OCI-LY3 (cell line): ENCODE measurements around the gene HAVCR1.
A peak's percentile ranks its signal among the peaks of the same experiment; 100 is the strongest.

Source experiments
- H2AFZ ChIP-seq: fragments of 200-600, 300-600 bp; shearing (Covaris generic); 2 replicates; pipeline ENCODE4 v1.6.0; 2014; ENCODE audit warnings: antibody characterized with exemption, low read depth, low read length
- H3K27ac ChIP-seq: fragments of 200-600, 300-600 bp; sonication (generic); 2 replicates; pipeline ENCODE4 v1.5.1; 2014; ENCODE audit warnings: mild to moderate bottlenecking, low read length, moderate library complexity, mixed read lengths
- H3K27me3 ChIP-seq: fragments of 200-600, 300-600 bp; sonication (generic); 2 replicates; pipeline ENCODE4 v1.6.1; 2014; ENCODE audit warnings: low read depth, low read length, mixed read lengths
- H3K36me3 ChIP-seq: fragments of 200-600, 300-600 bp; sonication (generic); replicated peaks from 2 replicates; pipeline ENCODE3; 2014; ENCODE audit warnings: low read depth, low read length, mixed read lengths
- H3K4me1 ChIP-seq: fragments of 300-600, 200-600 bp; sonication (generic); 2 replicates; pipeline ENCODE4 v1.6.1; 2014; ENCODE audit warnings: low read length, mixed read lengths
- H3K4me2 ChIP-seq: fragments of 200-600, 300-600 bp; sonication (generic); 2 replicates; pipeline ENCODE4 v1.6.1; 2014; ENCODE audit warnings: low read length, mixed read lengths
- H3K4me3 ChIP-seq: fragments of 300-600, 200-600 bp; sonication (generic); 2 replicates; pipeline ENCODE4 v1.5.1; 2014; ENCODE audit warnings: antibody characterized with exemption, mild to moderate bottlenecking, low read length, moderate library complexity
- H3K79me2 ChIP-seq: fragments of 300-600, 200-600 bp; shearing (Covaris generic); 2 replicates; pipeline ENCODE4 v1.6.1; 2014; ENCODE audit warnings: mild to moderate bottlenecking, low read length, mixed read lengths
- H3K9ac ChIP-seq: fragments of 300-600, 200-600 bp; shearing (Covaris generic); 2 replicates; pipeline ENCODE4 v1.6.0; 2014; ENCODE audit warnings: mild to moderate bottlenecking, low read length, moderate library complexity
- H3K9me3 ChIP-seq: fragments of 200-600, 300-600 bp; shearing (Covaris generic); 2 replicates; pipeline ENCODE4 v1.6.1; 2014; ENCODE audit warnings: low read length, mixed read lengths; ENCODE audit not compliant: insufficient read depth
- H4K20me1 ChIP-seq: fragments of 200-600, 300-600 bp; sonication (generic); 2 replicates; pipeline ENCODE4 v1.6.1; 2016; ENCODE audit warnings: low read length, mixed read lengths; ENCODE audit not compliant: insufficient read depth
- CTCF ChIP-seq: fragments of 200-600, 300-600 bp; sonication (generic); IDR thresholded peaks from 2 replicates; pipeline ENCODE4 v1.5.1; 2014; ENCODE audit warnings: antibody characterized with exemption, low read length, low read depth
- EZH2phosphoT487 ChIP-seq: fragments of 200-600 bp; shearing (Covaris generic); IDR thresholded peaks from 2 replicates; pipeline ENCODE4 v1.6.1; 2018; ENCODE audit warnings: antibody characterized with exemption, mixed run types, low read depth

HAVCR1 gene

DNA sequence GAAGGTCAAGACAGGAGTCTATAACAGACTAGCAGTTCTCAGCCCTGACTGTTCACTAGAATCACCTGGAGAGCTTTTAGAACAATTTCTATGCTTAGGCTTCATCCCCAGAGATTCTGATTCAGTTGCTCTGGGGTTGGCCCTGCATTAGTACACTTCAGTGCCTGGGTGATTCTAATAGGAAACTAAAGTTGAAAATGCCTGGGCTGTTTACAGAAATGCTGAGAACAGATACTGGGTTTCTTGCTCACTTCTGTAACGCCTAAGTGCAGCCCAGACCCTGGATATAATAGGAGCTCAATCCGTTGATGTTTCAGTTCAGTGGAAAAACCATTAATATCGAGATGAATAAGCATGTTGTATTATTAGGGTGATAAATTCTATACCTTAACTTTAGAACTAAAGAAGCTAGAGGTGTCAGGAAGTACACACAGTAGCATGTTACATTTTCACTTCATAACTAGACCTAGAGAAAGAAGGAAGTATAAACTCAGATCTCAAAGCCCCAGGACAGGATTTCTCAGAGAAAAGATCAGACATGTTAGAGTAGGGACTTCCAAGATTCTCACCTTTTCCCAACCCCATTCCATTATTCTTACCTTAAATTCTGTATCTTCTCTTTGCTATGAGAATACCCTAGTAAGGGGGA is 29.6 kb upstream of the HAVCR1 start:
- no peaks in the 10 kb centered on the region for H3K36me3 ChIP-seq
- H3K79me2 ChIP-seq, result no peaks in the 10 kb centered on the region
- H4K20me1 ChIP-seq, result no peaks in the 10 kb centered on the region
- H2AFZ ChIP-seq, result peak overlapping the region; percentile 29; the same call in 1 of the 2 replicates
- H3K9ac ChIP-seq, result no peak overlapping the region
- no peaks in the 10 kb centered on the region for H3K9me3 ChIP-seq
- peak overlapping the region; percentile 41 for H3K4me2 ChIP-seq
- H3K4me1 ChIP-seq, result peaks cover 11% of the 10 kb centered on the region
- TF ChIP-seq CTCF (no peak), EZH2phosphoT487 (no peak)
- H3K4me3 ChIP-seq, result no peak overlapping the region
- peak overlapping the region; percentile 32 for H3K27ac ChIP-seq
- no peaks in the 10 kb centered on the region for H3K27me3 ChIP-seq

- TF ChIP-seq CTCF, result no peak
- TF ChIP-seq EZH2phosphoT487, result no peak
- Histone ChIP-seq H3K79me2 (no peaks in the 10 kb centered on the region), H3K9ac (no peak overlapping the region), H4K20me1 (no peaks in the 10 kb centered on the region), H3K4me3 (no peak overlapping the region), H3K36me3 (no peaks in the 10 kb centered on the region), H3K27ac (no peak overlapping the region), H3K4me2 (no peak overlapping the region), H3K9me3 (no peaks in the 10 kb centered on the region), H2AFZ (no peak overlapping the region), H3K4me1 (peaks cover 11% of the 10 kb centered on the region), H3K27me3 (no peaks in the 10 kb centered on the region)
These were observed 27.9 kb upstream of the HAVCR1 start for GRCh38 chr5:157086751-157087359.

DNA sequence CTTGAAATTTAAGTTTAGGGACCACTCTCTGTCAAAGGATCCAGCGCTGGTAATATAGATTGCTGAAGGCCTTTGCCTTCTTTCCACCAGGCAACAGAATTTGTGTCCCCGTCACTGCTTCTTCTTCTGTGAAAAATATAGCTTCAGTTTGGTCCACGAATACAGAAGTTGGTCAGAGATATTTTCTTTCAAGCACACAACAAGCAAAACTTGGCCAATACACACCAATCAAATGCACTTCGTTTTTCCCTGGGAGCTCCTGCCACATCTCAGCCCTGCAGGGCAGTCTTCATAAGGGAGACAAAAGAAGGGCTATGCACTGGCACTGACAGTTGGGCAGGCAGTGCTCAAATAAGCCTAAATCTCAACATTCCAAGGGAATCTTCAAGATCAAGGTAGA is 27.0 kb upstream of the HAVCR1 start:
- Histone ChIP-seq H4K20me1 (no peaks in the 10 kb centered on the region), H3K4me1 (peaks cover 11% of the 10 kb centered on the region), H2AFZ (no peak overlapping the region), H3K9me3 (no peaks in the 10 kb centered on the region), H3K9ac (no peak overlapping the region), H3K27me3 (no peaks in the 10 kb centered on the region), H3K4me2 (no peak overlapping the region), H3K36me3 (no peaks in the 10 kb centered on the region), H3K79me2 (no peaks in the 10 kb centered on the region), H3K27ac (no peak overlapping the region), H3K4me3 (no peak overlapping the region)
- TF ChIP-seq EZH2phosphoT487 (no peak), CTCF (no peak)

- Histone ChIP-seq H3K4me3 (no peak overlapping the region), H3K79me2 (no peaks in the 10 kb centered on the region), H4K20me1 (no peaks in the 10 kb centered on the region), H3K4me1 (peaks cover 3% of the 10 kb centered on the region; the same call in 1 of the 2 replicates), H3K27me3 (no peaks in the 10 kb centered on the region), H3K4me2 (no peak overlapping the region), H3K9ac (no peak overlapping the region), H3K9me3 (no peaks in the 10 kb centered on the region), H3K27ac (no peak overlapping the region), H2AFZ (no peak overlapping the region), H3K36me3 (no peaks in the 10 kb centered on the region)
- no peak for TF ChIP-seq EZH2phosphoT487
- TF ChIP-seq CTCF, result no peak
These were observed 21.4 kb upstream of the HAVCR1 start for GRCh38 chr5:157080286-157080685.
